Tongue (tissue), 2 donors: ENCODE results near the gene GALNT18. TPM values are rescaled to one million over a fixed set of nuclear protein-coding genes. Genes with fewer than 3 reads are reported as not detected.

Experiments used
- DNase-seq: peaks from one replicate; pipeline ENCODE4 v3.0.0-alpha.2; 2015
- total RNA-seq: library from RNA; depleted of rRNA; stranded (reverse); fragments of >200 nt; gene quantifications from one replicate; pipeline ENCODE4 v1.2.3, GENCODE V29; 2014

Gene GALNT18
- total RNA-seq, 1 donor from 2014 or later: 35.3 TPM

DNA sequence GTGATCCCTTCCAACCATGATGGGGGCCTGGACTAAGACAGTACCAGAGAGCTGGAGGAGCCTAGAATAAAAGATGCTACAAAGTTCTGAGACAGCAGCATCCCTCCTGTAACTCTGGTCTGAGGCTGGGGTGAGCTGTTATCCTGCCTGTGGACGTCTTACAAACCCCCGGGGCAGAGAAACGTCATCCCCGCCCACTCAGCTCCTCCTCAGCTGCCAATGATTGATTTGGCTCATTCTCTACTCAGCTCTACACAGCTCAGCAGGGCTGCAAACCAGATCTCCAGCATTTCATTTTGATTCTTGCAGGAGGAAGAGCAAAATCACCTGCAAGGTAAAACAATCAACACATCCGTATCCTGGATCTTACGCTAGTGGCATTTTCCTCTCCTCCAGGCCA lies 324.2 kb downstream of the GALNT18 start:
- DNase-seq: no peak

DNA sequence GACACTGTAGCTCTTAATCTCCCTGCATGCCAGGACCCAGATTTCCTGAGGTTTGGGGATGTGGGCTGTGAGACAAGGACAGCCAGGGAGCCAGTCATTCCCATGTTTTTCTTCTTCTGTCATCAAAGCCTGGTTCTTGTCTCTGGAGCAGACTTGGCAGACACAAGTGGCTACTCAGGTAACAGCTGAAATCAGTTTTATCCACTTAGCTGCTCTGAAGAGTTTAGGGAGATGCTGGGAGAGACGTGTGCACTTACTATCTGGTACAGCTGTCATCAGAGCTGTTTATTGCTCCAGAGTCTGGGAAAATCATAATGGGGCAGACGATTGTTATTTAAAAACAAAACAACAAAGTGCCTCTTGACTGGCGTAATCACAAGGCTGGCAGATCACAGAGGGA lies 325.4 kb downstream of the GALNT18 start:
- peak; percentile 48 for DNase-seq

DNA sequence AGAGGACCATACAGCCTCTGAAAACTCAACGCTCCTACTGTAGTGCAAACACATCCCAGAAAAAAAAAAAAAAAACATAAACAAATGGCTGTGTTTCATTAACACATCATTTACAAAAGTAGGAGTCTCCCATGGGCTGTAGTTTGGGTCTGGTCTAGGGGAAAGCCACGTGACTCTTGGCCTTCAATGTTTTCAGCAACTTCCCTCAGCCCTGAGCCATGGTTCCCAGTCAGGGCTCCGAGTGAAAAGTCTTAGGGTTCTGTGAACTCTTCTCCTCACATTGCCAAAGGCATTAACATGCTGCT lies 327.3 kb downstream of the GALNT18 start:
- DNase-seq: no peak

DNA sequence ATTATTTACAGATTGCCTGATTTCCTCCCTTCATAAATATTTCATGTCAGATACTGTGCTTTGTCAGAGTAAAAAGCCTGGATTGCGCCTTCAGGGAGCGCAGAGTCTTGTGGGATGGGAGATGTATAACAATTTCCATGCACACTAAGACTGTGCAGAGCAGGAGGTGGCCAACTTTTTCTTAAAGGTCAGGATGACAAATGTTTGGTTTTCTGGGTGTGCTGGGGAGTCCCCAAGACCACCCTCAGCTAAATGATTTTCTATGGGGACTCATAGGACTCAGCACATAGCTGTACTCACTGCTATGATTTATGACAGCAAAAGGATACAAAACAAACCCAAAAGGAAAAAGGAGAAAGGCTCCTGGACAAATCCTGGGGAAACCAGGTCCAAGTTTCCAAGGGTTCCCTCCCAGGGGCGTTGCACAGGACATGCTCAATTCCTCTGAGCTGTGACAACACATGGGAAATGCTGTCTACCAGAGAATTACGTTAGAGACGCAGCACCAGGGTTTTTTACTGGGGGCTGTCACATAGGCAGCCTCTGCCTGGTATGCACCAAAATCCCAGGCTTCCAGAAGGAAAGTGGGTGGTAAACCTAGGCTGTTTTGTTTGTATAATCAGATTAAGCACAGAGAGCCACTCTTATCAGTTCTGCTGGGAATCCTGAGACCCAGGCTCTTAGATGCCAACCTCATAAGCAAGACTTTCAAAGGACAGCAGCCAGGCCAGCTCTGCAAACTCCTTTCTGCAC lies 327.8 kb downstream of the GALNT18 start:
- no peak for DNase-seq

DNA sequence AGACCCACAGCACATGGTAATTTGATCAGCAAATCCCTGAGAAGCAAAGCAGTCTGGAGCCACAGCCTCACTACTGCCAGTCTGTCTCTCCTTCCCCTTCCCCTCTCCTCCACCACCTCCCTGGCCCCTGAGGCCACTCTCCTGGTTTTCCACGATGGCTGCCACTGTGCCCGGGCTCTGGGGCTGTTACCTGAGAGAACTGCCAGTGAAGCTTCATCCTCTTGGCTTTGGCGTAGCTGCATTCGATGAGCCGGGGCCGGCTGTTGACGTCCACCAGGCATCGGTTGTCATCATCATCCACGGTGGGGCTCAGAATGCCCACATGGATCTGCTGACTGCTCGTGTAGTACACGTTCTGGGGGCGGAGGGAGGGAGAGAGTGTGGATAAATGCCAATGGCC lies 329.0 kb downstream of the GALNT18 start:
- DNase-seq: no peak

DNA sequence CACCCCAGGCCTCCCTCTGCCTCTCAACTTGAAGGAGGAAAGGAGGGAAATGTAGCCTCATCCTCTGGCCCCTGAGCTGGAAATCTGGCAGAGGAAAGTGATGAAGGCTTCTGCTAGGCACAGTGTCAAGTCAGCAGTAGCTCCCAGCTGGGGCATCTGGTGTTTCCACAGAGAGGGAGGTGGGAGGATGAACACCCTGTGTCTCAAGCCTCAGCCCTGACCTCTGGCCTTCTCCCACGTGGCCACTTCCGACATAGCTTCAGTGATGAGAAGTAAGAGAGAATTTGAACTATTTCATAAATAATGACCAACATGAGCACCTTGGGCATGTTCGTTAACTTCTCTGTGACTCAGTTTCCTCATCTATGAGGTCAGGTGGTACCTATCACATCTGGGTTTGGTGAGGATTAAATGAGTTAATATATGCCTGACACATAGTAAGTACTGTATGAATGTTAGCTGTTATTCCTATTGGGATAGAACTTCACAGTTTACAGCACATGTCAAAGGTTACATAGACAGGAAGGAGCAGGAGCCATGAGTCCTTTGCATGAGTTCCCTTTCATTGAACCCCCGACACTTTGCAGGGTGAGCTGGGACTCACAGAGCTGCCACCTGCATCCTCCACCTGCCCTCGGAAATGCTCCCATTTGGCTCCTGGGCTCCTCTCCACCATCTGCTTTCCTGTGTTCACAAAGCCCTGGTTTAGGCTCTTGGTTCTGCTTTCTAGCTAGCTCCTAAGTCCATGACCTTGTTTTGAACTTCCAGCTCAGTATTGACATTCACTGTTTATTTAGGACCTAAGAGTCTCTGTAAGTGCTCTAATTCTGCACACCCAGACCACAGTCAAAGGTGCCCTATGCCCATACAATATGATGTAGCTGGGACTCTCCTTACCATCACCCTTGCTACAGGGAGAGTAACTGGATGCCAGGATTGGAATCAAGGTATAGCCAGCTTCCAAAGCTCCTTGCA lies 330.5 kb downstream of the GALNT18 start:
- no peak for DNase-seq

DNA sequence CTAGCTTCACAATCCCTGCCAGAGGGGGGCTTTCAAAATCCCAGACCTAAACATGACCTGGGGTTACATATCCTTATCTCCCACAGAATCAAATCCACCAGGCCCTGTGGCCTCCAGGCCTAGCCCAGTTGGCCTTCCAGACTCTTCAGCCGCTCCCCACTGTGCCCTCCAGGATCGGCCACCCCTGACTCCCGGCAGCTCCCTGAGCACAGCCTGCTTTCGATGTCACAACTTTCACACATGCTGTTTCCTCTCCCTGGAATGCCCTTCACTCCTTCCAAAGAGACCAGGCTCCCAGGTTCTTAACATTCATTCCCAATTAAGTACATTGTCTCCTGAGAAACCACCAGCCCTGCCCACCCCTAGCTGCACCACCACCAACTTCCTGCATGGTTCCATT lies 331.5 kb downstream of the GALNT18 start:
- DNase-seq: no peak

DNA sequence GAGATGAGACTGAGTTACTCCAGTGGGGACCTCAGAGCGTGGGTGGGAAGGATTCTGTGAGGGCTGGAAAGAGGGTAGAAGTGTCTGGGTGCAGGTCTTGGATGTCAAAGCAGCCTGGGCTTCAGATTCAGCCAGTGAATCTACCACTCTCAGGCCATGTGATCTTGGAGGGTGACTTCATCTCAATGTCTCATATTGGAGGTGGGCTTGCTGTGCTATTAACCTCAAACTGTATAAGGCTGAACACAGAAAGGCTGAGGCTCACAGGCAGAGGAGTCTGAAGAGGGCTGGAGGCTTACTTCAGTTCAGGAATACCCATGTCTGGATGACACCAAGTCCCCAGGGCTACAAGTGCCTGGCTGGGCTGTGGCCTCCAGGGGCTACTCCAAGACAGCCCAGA lies 332.1 kb downstream of the GALNT18 start:
- DNase-seq: no peak

DNA sequence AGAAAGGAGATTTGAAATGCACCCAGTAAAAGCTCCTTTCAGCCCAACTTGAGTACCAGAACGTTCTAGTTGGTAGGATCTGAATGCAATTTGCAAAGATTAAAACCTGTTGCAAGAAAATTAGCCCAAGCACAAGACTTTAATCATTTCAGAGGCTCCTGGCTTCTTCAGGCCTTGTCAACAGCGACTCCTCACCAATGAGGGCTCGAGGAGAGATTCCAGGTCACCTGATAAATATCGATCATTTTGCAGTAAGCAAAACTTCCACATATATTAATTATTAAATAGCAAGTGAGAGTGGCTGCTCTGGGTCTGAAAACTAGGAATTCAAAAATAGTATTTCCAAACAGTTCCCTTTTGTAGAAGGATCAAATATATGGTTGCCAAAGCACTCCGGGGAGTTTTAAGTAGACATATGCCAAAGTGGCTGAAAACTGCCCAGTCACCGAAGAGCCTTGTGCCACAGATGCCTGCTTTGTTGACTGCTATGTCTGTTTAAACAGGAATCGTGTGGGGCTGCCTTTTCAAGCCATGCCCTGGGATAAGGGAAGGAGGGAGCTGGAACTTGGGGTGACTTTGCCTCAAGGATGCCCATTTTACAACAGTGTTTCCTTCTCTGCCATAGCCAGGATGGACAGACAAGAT lies 332.7 kb downstream of the GALNT18 start:
- DNase-seq: no peak

DNA sequence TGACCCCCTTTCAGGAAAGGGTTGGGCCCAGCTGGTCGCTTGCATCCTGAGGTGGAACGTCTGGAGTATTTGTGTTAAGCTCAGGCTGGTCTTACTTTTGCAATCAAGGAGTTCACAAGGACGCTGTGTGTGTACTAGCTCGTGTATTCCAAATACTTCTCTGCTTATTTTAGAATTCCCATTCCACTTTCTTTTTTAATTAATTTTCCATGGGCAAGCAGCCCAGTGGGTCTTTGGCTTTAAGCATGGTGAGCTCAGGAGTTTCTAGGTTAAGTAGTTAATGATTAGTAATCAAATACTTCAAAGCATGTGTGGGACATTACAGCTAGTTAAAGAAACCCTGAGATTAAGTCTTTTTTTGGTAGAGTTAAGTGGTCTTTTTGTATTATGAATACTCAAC lies 337.3 kb downstream of the GALNT18 start:
- no peak for DNase-seq

DNA sequence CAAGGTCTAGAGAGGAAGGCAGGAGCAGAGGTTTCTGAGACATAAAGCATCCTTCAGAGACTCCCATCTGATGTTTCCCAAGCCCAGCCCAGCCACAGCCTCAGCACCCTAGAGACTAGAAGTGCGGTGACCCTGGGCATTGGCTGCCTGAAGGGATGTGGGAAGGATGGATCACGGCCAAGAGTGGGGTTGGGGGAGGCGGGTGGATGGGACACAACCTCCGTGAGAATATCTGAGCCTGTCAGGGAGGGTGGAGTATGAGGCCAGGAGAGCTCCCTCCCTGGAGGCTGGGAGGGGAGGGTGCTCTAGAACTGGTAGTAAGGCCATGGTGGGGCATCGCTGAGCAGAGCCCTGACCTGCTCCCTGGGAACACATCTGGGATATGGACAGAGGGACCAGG lies 340.2 kb downstream of the GALNT18 start:
- DNase-seq: no peak

DNA sequence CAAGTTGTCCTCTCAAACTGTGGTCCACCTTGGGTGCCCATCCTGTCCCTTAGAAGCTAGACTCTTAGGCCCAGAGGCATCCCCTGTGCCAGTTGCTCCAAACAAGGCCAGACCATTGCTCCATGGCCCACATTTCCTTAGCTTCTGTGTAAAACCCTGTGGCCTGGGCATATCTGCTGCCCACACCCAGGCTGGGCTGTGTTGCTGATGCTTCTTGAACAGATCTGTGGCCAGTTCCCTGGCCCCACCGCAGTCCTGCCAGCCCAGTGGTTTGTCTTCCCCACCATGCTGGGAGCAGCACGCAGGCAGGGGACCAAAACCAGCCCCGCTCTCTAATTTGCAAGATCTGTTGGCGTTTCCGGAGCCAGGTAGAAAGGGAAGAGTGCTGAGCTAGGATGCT lies 341.0 kb downstream of the GALNT18 start:
- no peak for DNase-seq

DNA sequence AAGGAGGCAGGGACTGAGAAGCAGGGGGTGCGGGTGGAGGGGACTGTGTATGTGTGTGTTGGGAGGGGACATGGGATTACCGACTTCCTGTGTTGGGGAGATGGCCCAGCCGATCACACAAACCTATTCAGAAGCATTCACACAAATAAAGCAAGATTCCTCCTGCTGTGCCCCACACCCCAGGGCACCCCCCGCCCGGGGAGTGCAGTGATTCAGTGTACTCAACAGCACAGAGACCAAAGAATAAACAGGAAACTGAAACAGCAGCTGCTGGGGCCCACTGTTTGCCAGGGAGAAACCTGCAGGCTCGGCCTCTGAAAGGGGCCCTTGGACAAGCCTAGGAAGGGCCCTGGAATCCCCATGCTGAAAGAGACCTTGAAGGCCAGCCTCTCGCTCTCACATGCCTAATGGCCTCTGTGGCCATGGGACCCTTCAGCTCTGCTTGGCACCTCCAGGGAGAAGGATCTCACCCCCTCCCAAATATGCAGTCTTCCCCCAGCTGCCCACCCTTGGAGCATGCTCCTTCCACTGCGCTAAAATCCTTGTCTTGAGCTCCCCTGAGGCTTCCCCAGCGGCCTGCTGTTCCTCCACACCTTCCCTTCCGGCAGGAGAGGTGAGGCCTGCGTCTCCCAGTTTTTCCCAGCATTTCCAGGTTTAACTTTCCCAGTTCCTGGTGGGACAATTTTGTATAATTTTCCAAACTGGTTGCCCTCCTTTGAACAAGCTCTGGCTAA lies 341.7 kb downstream of the GALNT18 start:
- peak; percentile 30 for DNase-seq

DNA sequence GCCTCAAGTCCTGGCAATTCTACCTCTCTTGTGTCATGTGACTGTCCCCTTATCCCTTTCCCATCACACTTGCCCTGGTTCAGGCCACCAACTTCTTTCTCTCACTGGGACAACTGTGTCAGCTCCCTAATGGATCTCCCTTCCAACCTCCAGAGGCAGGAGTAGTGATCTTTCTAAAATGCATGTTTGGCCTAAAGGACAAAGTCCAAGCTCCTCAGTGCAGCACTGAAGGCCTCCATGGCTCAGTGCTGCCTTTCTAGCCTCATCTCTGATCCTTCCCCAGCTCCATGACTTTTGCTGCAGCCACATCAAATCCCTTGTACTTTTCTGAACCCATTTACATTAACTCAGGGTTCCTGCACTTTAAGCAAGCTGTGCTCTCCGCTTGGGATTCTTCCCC lies 349.6 kb downstream of the GALNT18 start:
- DNase-seq: no peak

DNA sequence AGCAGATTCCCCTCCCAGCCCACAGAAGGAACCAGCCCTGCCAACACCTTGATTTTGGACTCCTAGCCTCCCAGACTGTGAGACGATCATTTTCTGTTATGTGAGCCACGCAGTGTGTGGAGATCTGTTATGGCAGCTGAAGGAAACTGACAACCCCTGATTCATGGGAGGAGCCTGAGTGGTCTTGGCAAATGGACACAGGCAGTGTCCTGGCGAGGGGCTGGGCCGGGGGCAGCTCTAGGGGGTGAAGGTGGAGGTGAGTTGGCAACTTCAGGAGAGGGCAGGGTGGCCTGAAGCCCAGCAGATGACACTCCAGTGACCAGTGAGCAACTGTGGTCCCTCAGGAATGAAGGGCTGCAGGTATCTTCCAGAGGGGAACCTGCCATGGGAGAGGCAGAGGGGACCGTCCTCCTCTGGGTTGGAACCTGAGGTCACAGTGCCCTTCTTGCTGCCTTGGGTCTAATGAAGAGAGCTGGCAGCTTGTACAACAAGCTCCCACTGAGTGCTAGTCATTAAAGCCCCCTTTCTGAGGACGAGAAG lies 351.5 kb downstream of the GALNT18 start:
- no peak for DNase-seq

DNA sequence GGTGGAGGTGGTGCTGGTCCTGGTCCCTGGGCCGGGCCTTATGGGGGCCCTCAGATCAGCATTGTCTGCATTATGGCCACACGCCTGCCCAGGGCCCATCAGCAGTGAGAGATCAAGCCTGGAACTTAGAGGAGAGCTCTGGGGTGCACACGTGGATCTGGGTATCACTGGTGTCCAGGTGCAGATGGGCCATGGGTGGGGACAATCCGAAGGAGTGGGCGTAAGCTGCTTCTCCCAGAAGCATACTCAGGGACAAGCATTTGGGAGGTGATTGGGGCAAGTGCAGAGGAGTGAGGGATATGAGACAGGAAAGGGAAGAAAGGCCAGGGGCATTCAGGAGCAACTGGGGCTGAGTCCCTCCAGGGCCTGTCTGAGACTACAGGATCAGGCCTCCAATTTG lies 353.1 kb downstream of the GALNT18 start:
- no peak for DNase-seq

DNA sequence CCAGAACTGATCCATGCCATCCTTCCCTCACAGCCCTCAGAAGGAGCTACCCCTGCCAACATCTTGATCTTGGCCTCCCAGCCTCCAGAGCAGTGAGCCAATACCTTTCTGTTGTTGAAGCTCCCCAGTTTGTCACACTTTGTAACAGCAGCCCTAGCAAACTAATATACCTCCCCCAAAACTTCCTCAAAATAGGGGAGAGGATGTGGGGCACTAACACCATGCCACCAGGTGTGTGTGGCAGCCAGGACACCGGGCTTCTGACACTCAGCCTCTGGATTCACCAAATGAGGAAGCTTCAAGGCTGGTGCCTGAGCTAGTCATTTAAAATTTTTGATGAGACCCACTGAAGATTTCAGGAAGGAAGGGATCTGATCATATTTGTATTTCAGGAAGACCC lies 353.7 kb downstream of the GALNT18 start:
- no peak for DNase-seq

DNA sequence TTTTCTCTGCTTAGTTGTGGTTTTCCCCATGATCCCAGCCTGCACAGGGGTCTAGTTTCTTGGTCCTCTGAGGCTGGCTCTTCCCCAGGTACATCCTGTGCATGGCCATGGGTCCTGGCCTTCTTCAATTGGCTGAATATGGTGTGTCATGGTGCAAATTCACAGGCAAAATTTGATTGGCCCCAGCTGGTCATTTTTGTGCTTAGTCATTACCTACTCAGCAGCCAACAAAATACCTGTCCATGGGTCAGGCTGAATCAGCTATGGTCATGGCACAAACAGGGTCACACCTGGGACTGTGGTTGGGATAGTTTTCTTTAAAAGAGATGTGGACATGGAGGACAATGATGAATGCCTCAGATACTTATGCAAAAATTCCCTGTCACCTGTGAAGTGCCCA lies 354.5 kb downstream of the GALNT18 start:
- DNase-seq: no peak

DNA sequence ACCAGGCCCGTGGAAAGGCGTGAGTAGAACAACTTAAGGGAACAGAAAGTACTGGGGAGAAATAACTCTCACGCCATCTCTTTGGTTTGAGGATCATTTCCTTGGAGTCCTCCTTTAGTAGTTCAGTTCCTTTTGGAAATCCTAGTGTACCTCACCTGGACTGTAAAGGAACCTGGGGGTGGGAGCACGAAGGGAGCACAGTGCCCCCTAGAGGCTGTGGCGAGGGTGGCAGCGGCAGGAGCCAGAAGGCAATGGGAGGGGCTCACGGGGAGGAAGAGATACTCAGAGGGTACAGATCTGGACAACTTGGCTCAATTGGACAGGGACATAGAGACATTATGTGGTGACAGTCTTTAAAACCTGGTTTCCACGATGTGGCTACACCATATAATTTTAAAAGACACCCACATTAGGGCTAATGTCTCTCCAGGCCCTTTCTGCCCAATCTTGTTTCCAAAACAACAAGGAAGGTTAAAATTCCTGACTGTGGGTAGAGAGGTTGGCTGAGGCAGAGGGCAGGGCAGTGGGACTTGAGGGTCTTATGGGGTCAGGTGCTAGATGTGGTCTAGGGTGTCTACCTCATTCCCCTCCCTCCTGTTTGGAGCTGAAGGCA lies 355.7 kb downstream of the GALNT18 start:
- DNase-seq: peak; percentile 38

DNA sequence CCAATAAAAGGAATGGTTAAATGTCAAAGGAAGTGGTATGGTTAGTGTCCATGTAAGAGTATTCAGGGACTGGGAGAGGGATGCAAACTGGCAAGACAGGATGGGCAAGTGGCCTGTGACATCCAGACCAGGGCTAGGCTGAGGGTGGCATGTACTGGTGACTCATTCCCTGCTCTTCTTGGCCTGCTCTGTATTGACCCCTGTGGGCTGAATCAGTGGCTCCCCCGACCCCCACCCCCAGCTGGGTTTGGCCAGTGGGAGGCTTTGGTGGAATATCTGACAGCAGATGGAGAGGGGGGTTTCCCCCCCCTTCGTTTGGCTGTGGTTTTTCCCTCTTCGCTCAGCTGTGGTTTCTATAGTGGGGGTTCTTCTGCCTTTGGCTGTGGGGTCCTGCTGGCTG lies 356.5 kb downstream of the GALNT18 start:
- no peak for DNase-seq

DNA sequence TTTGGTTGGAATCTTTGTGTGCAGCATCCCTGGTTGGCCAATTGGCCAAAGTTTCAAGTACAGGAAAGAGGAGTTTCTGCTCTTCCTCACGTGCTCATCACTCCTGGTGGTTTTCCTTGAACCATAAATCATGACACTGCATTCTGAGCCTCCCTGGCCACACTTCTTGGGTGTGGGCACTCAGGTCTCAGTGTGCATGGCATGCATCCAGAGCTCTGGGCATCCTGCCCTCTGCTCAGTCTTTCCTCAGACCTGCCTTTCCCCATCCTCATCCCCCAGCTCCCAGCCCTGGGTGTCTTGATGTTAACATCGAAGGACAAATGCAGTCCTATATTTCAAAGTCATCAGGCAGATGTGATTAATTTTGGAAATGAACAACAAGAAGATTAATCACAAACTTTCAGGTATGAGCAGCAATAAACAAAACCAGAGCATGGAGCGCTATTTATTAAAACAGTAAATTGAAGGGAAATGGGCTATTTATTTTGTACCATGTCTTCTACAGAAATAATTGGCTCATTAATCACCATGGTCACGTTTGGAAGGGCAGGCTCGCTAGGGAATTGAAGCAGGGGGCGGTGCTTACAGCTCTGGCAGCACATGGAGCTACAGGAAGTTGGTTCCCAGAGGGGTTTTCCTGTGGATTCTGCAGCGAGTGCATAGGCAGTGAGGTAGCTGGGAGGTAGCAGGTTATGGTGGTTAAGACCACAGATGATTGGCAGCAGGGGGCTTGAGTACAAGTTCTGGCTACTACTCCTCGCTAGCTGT lies 358.4 kb downstream of the GALNT18 start:
- no peak for DNase-seq
